ENCODE measurements around the gene AMH.
"Not testable (repeated sequence)": the region's sequence is repeated elsewhere in the genome, so short reads cannot be mapped to it uniquely, and the experiment has no call there.

AMH gene

DNA sequence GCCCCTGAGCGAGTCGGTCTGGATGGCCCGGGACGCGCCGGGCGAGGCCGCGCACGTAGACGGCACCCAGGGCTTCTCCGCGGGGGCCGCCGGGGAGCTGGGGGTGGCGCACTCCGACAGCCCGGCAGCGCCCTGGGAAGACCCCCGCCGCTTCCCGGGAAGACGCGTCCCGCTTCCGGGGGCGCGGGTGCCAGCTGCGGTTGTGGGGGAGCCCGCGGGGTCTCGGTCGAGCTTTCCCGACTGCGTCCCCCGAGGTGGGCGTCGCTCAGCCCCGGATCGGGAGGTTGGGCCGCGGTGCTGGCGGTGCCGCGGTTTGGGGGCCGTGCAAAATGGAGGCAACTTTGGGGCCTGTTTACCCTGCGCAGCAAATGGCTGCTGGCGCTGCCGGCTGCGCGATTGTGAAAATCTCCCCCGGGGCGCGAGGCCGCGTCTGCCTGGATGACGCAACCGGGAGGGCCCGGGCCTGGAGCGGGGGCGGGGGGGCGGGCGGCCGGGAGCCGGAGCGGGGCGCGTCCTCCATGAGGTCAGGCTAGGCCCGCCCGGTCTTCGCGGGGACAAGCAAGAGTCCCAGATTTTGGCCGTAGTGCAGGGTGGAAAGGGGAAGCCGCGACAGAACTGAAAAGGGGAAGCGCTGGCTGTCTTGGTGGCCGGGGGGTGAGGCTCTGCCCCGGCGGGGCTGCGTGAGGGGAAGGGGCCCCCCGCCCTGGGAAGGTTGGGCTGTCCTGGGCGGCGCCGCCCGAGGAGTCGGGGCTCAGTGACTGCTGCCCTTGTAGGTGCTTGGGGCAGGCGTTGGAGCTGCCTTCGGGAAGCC is 21.5 kb downstream of the AMH start:
- peak; percentile 74 for DNase-seq (ENCODE audit: low spot score)

DNA sequence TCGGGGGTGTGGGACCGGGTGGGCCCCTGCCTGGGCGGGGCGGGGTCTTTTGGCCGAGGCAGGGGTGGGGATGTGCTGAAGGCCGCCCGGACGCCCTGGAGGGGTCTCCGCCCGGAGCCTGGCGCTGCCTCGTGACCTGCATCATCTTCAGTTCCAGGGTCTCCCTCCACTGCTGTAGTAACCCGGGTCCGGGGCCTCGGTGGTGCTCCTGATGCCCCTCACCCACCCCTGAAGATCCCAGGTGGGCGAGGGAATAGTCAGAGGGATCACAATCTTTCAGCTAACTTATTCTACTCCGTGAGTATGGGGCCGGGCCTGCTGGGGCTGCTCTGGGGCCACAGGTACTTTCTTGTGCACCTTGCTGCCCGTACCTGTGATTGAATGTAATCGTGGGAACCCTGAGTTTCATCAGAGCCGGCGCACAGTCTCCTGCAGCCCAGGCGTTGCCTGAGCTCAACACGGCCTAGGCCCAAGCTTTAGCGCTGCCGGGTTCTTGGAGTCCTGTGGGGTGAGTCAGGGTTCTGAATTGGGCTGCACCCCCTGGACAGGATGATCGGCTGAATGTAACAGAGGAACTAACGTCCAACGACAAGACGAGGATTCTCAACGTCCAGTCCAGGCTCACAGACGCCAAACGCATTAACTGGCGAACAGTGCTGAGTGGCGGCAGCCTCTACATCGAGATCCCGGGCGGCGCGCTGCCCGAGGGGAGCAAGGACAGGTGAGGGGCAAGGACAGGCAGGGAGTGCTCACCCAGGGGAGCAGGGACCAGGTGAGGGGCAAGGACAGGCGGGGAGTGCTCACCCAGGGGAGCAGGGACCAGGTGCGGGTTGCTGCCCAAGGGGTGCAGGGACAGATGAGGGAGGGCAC is 22.3 kb downstream of the AMH start:
- no peak for DNase-seq (ENCODE audit: low spot score)

DNA sequence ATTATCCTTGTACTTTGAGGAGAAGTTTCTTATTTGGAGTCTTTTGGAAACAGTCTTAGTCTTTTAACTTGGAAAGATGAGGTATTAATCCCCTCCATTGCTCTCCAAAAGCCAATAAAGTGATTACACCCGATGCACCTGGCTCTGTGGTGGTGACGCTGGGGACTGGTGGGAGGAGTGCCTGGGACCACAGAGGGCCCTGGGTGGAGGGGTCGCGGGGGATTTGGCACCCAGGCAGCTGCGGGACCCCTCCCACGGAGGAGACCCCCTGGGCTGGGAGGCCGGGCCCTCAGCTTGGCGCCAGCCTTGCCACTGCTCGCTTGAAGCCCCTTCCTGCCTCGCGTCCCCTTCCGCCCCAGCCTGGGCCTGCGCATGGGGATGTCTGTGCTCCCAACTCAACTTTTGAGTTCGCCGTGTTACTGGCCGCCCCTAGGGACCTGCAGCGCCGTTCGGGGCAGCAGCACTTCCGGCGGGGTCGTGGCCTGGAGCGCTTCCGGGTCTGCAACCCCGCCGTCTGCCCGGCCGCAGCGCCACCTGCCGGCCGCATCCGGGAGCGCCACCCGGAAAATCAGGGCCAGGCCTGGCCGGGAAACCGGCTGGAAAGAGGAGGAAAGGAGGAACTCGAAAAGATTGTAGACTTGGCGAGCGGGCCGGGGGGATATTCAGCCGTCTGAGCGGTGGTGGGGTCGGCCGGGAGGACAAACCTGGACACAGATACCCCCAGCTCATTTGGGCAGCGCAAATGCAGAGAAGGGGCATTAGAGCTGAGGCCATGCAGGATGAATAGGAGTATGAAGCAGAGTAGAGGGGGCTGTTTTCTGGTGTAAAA is 24.4 kb downstream of the AMH start:
- peak; percentile 73 for DNase-seq (ENCODE audit: low spot score)

DNA sequence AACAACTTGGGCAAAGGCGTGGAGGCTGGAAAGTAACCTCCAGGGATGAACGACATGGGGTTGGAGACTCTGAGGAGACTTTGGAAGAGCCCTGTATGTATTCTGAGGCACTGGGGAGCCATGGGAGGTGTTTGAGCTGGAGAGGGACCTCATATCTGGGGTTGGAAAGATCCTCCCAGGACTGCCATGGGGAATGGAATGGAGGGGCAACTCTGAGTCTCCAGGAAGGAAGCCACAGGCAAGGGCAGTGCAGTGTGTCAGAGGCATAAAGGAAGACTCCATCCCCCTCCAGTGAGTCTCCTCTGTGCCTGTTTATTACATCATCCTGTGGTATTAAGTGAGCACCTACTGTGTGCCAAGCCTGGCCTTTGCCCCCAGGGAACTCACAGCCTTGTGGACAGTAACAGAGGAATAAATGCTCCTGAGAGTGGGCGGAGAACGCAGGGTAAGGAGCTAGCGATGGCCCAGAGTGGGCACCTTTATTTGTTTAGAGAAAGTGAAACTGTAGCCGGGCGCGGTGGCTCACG is 25.1 kb downstream of the AMH start:
- DNase-seq (ENCODE audit: low spot score), result no peak

DNA sequence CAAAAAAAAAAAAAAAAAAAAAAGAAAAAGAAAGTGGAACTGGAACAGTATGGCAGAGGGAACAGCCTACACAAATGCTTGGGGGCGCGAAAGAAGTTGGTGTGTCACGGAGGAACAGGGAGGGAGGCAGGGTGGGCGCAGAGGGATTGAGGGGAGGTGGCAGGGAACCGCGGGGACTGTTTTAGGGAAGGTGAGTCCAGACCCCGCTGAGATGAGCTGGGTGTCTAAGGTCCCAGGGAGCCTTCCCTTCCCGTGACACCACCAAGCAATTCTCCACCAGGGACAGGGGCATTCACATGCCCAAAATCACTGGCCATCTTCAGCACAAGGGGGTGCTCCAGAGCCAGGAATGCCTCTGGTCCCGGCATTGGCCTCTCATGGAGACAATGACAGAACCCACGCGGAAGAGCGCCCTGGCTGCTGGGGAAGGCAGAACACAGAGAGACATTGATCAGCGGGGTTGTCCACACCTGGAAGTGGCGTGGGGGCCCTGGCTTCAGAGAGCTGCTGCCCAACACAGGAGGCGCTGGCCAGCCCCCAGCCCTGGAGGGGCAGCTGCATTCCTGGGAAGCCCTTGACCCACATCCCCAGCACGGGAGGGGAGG is 25.9 kb downstream of the AMH start:
- DNase-seq (ENCODE audit: low spot score), result no peak

DNA sequence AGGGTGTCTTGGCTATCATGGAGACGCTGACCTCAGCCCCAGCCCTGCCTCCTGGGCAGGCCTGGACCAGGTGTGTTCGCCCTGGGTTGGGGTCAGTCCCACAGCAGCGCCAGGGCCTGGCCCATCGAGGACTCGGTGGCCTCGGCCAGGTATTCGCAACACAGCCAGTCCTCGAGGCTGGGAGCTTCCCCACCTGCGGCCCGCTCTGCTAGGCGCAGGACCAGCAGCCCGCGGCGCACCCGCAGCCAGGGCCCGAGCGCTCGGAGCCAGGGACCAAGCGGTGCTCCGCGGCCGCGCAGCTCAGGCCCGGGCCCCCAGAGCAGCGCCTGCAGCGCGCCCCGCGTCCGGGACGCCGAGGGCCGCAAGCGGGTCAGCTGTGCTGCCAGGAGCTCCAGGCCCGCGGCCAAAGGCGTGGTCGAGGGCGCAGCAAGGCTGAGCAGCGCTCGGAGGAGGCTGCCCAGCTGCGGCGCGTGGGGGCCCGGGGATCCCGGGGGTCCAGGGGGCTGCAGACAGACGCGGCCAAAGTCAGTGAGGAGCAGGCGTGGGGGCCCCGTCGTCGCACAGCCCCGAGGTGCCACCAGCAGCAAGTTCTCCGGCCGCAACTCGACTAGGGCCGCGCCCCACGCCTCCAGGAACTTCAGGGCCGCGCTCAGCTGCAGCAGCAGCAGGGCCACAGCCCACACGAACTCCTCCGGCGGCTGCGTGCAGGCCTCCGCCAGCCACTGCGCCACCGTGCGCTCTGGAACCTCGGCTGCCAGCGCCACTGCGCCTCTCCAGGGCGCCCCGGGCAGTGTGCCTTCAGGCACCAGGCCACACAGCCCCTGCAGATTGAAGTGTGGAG is 26.7 kb downstream of the AMH start:
- DNase-seq (ENCODE audit: low spot score), result no peak

DNA sequence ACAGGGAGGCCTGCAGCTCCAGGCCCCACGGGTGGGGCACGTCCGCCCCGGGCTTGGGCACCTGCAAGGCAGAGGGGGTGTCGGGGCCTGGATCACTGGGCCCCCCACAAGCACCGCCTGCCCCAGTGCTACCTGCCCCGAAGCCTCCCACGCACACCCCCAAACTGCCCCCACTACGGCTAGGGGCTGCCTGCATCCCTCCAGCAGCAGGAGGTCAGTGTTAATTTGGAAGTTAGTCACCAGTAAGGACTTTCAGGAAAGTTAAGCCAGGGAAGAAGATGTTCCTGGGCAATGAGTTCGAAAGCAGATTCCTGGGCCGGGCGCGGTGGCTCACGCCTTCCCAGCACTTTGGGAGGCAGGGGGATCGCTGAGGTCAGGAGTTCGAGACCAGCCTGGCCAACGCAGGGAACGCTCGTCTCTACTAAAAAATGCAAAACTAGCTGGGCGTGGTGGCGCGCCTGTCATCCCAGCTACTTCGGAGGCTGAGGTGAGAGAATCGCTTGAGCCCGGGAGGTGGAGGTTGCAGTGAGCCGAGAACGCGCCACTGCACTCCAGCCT is 27.4 kb downstream of the AMH start:
- DNase-seq (ENCODE audit: low spot score), result no peak

DNA sequence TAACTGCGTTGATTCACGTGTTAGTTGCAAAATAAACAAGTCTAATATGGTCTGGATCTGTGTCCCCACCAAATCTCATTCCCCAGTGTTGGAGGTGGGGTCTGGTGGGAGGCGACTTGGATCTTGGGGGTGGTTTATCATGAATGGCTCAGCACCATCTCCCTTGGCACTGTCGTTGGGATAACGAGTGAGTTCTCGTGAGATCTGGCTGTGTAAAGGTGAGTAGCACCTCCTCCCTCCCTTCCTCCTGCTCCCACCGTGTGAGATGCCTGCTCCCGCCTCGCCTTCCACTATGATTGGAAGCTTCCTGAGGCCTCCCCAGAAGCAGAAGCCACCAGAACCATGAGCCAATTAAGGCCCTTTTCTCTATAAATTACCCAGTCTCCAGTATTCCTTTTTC is 28.0 kb downstream of the AMH start:
- DNase-seq (ENCODE audit: low spot score), result no peak

DNA sequence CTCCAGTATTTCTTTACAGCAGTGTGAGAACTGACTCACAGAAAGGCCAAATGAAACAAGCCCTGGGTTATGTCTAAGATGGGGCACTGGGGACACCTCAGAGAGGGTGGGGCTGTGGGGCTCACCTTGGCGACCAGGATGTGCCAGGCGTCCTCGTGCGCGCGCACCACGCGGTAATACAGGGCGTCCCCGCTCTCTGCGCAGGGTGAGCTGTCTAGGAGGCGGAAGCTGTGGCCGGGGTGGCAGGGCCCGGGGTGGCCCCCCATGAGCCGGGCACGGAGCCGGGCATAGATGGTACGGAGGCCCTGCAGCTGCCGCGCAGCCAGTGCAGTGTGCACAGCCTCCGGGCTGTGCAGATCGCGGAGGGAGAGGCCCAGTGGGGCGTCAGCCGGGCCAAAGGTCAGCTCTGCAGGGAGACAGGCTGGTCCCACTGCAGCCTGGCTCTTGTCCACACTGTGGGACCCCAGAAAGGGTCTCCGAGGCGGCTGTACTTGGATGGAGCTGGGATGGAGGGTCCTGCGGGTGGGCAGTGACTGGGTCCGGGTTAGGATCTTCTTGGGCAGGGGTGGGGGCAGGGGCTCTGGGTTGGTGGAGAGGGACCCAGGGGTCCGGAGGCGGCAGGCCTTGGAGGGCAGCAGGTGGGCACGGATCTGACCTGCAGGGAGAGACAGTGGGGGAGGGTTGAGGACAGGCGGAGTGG is 29.5 kb downstream of the AMH start:
- DNase-seq (ENCODE audit: low spot score), result no peak

DNA sequence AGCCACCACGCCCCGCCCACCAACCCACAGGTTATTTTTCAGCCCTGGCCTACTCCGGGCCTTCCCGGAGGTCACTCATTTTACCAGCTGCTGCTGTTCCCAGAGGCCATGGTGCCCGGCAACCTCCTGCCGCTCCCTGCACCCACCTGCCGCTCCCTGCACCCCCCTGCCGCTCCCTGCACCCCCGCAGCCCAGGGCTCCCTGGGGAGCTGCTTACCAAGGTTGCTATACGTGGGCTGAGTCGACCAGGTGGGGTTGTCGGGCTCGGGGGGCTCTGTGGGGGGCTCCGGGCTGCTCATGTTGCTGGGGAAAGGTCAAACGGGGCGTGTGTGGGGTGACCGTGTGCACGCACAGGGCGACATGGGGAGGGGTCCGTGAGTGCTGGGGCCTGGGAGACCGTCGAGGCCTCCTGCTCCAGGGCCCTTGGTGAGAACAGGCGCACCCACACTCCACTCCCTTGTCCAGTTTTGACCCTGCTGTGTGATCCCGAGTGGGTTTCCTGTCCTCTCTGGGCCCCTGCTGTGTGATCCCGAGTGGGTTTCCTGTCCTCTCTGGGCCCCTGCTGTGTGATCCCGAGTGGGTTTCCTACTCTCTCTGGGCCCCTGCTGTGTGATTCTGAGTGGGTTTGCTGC is 31.6 kb downstream of the AMH start:
- no peak for DNase-seq (ENCODE audit: low spot score)

DNA sequence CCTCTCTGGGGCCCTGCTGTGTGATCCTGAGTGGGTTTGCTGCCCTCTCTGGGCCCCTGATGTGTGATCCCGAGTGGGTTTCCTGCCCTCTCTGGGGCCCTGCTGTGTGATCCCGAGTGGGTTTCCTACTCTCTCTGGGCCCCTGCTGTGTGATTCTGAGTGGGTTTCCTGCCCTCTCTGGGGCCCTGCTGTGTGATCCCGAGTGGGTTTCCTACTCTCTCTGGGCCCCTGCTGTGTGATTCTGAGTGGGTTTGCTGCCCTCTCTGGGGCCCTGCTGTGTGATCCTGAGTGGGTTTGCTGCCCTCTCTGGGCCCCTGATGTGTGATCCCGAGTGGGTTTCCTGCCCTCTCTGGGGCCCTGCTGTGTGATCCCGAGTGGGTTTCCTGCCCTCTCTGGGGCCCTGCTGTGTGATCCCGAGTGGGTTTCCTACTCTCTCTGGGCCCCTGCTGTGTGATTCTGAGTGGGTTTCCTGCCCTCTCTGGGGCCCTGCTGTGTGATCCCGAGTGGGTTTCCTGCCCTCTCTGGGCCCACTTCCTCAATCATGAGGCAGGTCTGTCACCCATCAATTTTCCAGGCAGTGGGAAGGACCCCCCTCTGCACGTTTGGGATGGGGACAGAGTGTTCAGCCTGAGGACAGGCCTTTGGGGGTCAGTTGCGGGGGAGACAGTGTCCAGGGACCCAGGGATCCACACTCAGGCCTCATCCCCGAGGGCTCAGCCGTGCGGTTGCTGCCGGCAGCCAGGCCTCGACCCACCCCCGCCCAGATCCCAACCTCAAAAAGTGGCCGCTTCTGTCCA is 32.3 kb downstream of the AMH start:
- DNase-seq (ENCODE audit: low spot score), result not testable (repeated sequence)

DNA sequence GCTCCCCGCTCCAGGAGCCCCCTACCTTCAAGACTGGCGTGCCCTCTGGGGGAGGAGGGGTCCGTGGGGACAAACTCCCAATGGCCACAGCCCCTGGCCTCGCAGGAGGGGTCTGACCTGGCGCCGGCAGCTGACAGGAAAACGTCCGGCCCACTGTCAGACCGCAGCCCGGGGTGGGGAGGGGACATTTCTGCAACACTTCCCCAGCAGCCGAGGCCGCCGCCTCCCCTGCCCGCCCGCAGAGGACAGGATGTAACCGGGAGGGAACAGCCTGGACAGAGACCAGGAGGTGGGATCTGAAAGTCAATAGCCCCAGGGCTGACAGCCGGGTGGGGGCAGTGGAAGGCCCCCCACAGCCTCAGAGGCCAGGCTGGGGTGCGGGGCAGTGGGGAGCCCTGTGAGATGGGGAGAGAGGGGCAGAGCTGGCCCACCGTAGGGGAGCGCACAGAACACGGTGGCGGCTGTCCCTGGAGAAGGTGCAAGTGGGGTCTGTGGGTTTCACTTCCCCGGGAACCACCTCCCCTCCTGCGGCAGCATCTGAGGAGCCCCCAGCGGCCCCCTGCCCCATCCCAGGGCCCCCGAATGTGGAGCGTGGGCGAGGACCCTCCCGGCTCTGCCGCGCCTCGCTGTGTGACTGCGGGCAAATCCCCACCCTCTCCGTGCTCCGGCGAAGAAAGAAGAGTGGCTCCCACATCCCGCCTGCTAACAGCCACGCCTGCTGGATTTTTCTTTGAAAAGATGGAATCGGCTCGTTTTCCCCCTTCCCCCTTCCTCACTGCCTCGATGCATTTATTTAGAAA is 33.1 kb downstream of the AMH start, which contains the start of gene PEAK3:
Gene PEAK3 (minus strand): TSS at position 114 of the 800 bp plus-strand sequence. CDS start 1,244 bp downstream, outside the sequence.
- DNase-seq (ENCODE audit: low spot score), result peak; percentile 30

DNA sequence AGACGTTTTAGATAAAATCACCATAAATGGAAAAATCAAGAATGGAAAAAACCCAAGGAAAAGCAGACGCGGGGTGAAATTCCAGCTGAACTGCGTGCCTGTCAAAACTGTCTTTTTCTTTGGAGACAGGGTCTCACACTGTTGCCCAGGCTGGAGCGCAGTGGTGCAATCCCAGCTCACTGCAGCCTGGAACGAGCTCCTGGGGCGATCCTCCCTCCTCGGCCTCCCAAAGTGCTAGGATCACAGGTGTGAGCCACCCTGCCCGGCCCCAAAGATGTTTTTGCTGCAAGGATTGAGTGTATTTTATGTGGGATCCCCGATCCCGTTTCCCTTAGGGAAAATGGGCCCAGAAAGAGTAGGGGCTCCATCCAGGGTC is 33.7 kb downstream of the AMH start:
- DNase-seq (ENCODE audit: low spot score), result no peak

DNA sequence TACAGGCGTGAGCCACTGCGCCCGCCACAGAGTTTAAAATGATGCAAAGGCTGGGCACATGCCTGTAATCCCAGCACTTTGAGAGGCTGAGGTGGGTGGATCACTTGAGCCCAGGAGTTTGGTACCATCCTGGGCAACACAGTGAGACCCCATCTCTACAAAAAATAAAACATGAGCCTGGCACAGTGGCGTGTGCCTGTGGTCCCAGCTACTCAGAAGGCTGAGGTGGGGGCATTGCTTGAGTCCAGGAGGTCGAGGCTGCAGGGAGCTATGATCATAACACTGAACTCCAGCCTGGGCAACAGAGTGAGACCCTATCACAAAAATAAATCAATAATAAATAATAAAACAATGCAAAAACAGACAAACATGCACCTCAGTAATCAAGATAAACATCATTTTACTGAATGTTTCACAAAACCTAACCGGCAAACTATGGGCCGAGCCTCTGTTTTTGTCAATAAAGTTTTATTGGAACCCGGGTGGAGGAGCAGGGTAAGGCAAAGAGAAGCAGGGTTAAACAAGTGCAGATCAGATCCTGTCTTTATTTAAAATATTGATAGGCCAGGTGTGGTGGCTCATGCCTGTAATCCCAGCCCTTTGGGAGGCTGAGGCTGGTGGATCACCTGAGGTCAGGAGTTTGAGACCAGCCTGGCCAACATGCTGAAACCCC is 34.8 kb downstream of the AMH start:
- no peak for DNase-seq (ENCODE audit: low spot score)

DNA sequence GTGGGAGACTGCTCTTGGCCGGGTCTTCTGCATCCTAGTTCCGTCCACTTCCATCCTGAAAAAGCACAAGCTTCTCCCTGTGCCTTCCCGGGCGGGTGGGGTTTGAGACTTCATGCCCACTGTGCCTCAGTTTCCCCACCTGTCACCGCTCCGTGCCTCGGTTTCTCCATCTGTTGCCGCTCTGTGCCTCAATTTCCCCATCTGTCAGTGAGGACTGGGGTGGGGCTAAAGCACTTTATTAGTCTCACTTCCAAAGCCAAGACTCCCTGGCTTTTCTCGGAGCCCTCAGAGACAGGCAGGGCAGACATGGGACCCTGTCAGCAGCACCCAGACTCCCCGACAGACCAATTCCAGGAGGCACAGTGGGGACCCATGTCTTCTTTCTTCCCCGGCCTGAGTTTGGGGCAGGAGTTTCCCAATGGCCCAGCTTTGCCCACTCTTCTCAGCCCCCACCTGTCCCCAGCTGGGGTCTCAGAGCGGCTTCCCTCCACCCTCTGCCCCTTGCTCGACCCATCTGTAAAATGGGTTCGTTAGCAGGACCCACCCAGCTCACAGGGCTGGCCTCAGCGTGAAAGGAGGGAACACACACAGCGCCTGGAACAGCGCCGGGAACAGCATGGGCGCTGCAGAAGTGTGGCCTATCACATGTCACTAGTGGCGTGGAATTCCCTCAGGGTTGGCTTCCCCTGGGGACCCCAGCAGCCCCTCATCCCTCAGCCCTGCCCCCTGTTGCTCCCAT is 37.4 kb downstream of the AMH start:
- DNase-seq (ENCODE audit: low spot score), result no peak

Measured in CD4-positive, alpha-beta T cell treated with Interleukin-2 at 100 ng/mL for 4 hours (primary cell).